CD4-positive, alpha-beta T cell treated with Interleukin-21 for 1 hour (primary cell): Measurements from ENCODE around the gene SMAD7.
A peak's percentile ranks its signal among the peaks of the same experiment; 100 is the strongest.

ENCODE experiments used
- DNase-seq: peaks from one replicate; pipeline ENCODE4 v3.0.0-alpha.2; 2020

SMAD7 gene

GRCh38 chr18:48986851-48987761 is 36.3 kb upstream of the SMAD7 start:
- DNase-seq, result no peak

- no peak for DNase-seq
Observed at GRCh38 chr18:48985161-48985560, 34.4 kb upstream of the SMAD7 start.

- no peak for DNase-seq
Observed at GRCh38 chr18:48983793-48984437, 33.1 kb upstream of the SMAD7 start.

- no peak for DNase-seq
Observed at GRCh38 chr18:48982266-48982665, 31.5 kb upstream of the SMAD7 start.

- DNase-seq, result no peak
Observed at GRCh38 chr18:48979944-48980890, 29.5 kb upstream of the SMAD7 start.

- no peak for DNase-seq
Observed at GRCh38 chr18:48977914-48978313, 27.1 kb upstream of the SMAD7 start.

- DNase-seq, result peak; percentile 51
Observed at GRCh38 chr18:48975817-48976649, 25.3 kb upstream of the SMAD7 start.

GRCh38 chr18:48975120-48975816 is 24.5 kb upstream of the SMAD7 start:
- DNase-seq, result no peak

- no peak for DNase-seq
Observed at GRCh38 chr18:48974304-48975119, 23.7 kb upstream of the SMAD7 start.

- DNase-seq, result no peak
Observed at GRCh38 chr18:48973731-48974130, 23.0 kb upstream of the SMAD7 start.

GRCh38 chr18:48968412-48969215 is 17.8 kb upstream of the SMAD7 start:
- DNase-seq, result no peak

- DNase-seq, result no peak
Observed at GRCh38 chr18:48967545-48967944, 16.8 kb upstream of the SMAD7 start.

GRCh38 chr18:48966523-48966922 is 15.8 kb upstream of the SMAD7 start:
- no peak for DNase-seq

GRCh38 chr18:48963586-48964470 is 13.1 kb upstream of the SMAD7 start:
- no peak for DNase-seq

GRCh38 chr18:48962994-48963561 is 12.3 kb upstream of the SMAD7 start:
- DNase-seq, result no peak

GRCh38 chr18:48962252-48962993 is 11.7 kb upstream of the SMAD7 start:
- no peak for DNase-seq

GRCh38 chr18:48961547-48961946 is 10.8 kb upstream of the SMAD7 start:
- no peak for DNase-seq
